GM19025 (cell line): ENCODE data around the gene POLA1.
"Not testable (repeated sequence)": the region's sequence is repeated elsewhere in the genome, so short reads cannot be mapped to it uniquely, and the experiment has no call there.

Source experiments
- ATAC-seq: cut with Tn5 transposase; IDR thresholded peaks from one replicate; pipeline ENCODE4 v1.9.1; 2021; ENCODE audit warnings: mild to moderate bottlenecking, low read depth, moderate library complexity; ENCODE audit not compliant: unreplicated experiment

The POLA1 gene

GRCh38 chrX:24862343-24862742, 168.6 kb downstream of the POLA1 start:
- no peak for ATAC-seq

GRCh38 chrX:24863779-24864178, 170.1 kb downstream of the POLA1 start:
- not testable (repeated sequence) for ATAC-seq

GRCh38 chrX:24870143-24870542, 176.4 kb downstream of the POLA1 start:
- ATAC-seq, result no peak

GRCh38 chrX:24874604-24875247, 181.0 kb downstream of the POLA1 start:
- ATAC-seq, result no peak

- no peak for ATAC-seq
Observed at GRCh38 chrX:24876530-24877287, 183.0 kb downstream of the POLA1 start.

GRCh38 chrX:24877288-24877664, 183.6 kb downstream of the POLA1 start:
- no peak for ATAC-seq

GRCh38 chrX:24877854-24878650, 184.3 kb downstream of the POLA1 start:
- no peak for ATAC-seq

- ATAC-seq, result no peak
Observed at GRCh38 chrX:24879679-24880078, 186.0 kb downstream of the POLA1 start.

GRCh38 chrX:24886916-24887315, 193.2 kb downstream of the POLA1 start:
- ATAC-seq, result no peak

GRCh38 chrX:24890677-24891076, 197.0 kb downstream of the POLA1 start:
- ATAC-seq, result no peak

- no peak for ATAC-seq
Observed at GRCh38 chrX:24899391-24899790, 205.7 kb downstream of the POLA1 start.

- no peak for ATAC-seq
Observed at GRCh38 chrX:24900234-24900633, 206.5 kb downstream of the POLA1 start.

GRCh38 chrX:24902806-24903205, 209.1 kb downstream of the POLA1 start:
- ATAC-seq, result no peak

GRCh38 chrX:24918715-24919114, 225.0 kb downstream of the POLA1 start:
- ATAC-seq, result no peak

GRCh38 chrX:24920769-24921168, 227.1 kb downstream of the POLA1 start:
- ATAC-seq, result peak; percentile 46

GRCh38 chrX:24925430-24925829, 231.7 kb downstream of the POLA1 start:
- no peak for ATAC-seq

- ATAC-seq, result no peak
Observed at GRCh38 chrX:24927372-24927771, 233.7 kb downstream of the POLA1 start.

- ATAC-seq, result no peak
Observed at GRCh38 chrX:24928114-24928513, 234.4 kb downstream of the POLA1 start.

- no peak for ATAC-seq
Observed at GRCh38 chrX:24934279-24934678, 240.6 kb downstream of the POLA1 start.

GRCh38 chrX:24945009-24945408, 251.3 kb downstream of the POLA1 start:
- no peak for ATAC-seq

GRCh38 chrX:24946369-24946768, 252.7 kb downstream of the POLA1 start:
- ATAC-seq, result no peak
